ENCODE measurements around the gene GCNT2.

Gene GCNT2

GRCh38 chr6:10624836-10625235 is 103.7 kb downstream of the GCNT2 start:
- no peak overlapping the region for H3K4me3 ChIP-seq (ENCODE audit: control insufficient read depth, low read depth, low read length)
- DNase-seq (ENCODE audit: low read depth), result no peak
- TF ChIP-seq CTCF (IDR thresholded peaks at IDR 0.05; ENCODE audit: control insufficient read depth, insufficient read depth, low read depth, low read length, missing control alignments), result no peak

GRCh38 chr6:10626154-10626741 is 105.1 kb downstream of the GCNT2 start:
- H3K4me3 ChIP-seq (ENCODE audit: control insufficient read depth, low read depth, low read length), result no peak overlapping the region
- DNase-seq (ENCODE audit: low read depth), result no peak
- TF ChIP-seq CTCF (IDR thresholded peaks at IDR 0.05; ENCODE audit: control insufficient read depth, insufficient read depth, low read depth, low read length, missing control alignments), result no peak

DNA sequence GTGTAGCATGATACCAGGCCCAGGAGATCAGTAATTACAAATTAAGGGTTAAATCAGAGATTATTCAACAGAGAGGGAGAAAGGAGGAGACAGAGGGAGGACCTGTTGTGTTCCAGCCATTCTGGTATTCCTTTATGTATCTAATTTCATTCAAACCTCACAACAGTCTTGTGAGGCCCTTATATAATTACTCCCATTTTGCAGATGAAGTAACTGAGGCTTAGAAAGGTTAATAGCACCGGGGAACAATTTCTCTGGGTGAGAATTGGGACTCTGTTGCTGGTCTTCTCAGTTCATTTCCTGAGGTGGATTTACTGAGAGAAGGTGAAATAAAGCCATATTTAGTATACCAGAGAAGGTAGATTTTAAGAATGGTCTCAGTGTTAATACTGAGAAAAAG is 106.6 kb downstream of the GCNT2 start:
- no peak overlapping the region for H3K4me3 ChIP-seq (ENCODE audit: control insufficient read depth, low read depth, low read length)
- no peak for TF ChIP-seq CTCF (IDR thresholded peaks at IDR 0.05; ENCODE audit: control insufficient read depth, insufficient read depth, low read depth, low read length, missing control alignments)
- DNase-seq (ENCODE audit: low read depth), result no peak

GRCh38 chr6:10630178-10630577 is 109.0 kb downstream of the GCNT2 start:
- no peak overlapping the region for H3K4me3 ChIP-seq (ENCODE audit: control insufficient read depth, low read depth, low read length)
- DNase-seq (ENCODE audit: low read depth), result no peak
- no peak for TF ChIP-seq CTCF (IDR thresholded peaks at IDR 0.05; ENCODE audit: control insufficient read depth, insufficient read depth, low read depth, low read length, missing control alignments)

DNA sequence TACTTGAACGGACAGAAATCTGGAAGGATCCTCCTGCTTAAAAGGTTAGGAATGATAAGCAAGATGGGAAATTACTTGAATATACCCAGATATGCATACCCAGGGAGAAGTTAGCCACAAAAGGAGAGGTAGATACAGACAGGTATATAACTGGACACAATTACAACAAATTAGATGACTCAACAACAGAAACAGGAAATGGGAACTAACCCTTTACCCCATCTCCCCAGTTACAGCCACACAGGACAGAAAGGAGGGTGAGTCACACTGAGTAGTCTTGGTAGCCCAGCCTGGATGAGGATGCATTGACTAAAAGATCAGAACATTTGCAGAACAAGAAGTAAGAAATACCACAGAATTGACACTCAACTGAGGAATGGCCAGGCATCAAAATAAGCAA is 112.1 kb downstream of the GCNT2 start:
- peak; percentile 11 for DNase-seq (ENCODE audit: low read depth)
- no peak overlapping the region for H3K4me3 ChIP-seq (ENCODE audit: control insufficient read depth, low read depth, low read length)
- no peak for TF ChIP-seq CTCF (IDR thresholded peaks at IDR 0.05; ENCODE audit: control insufficient read depth, insufficient read depth, low read depth, low read length, missing control alignments)

DNA sequence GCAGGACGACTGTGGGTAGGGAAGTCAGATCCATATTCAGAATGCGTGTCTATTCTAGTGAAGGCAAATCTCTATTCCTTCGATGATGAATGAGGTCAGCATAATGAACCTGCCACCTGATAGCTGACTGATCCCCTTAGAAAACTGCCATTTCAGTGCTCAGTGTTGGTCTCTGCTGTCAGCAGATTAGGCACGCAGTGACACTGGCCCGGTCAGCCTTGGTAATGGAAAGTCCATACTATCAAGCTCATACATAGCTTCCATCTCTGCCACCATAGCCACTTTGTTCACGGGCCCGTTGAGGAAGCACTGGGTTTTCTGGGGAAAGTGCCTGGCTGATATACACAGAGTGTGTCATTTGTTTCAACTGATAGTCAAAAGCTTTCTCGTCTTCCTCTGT is 119.3 kb downstream of the GCNT2 start:
- no peak for TF ChIP-seq CTCF (IDR thresholded peaks at IDR 0.05; ENCODE audit: control insufficient read depth, insufficient read depth, low read depth, low read length, missing control alignments)
- DNase-seq (ENCODE audit: low read depth), result no peak
- H3K4me3 ChIP-seq (ENCODE audit: control insufficient read depth, low read depth, low read length), result no peak overlapping the region

DNA sequence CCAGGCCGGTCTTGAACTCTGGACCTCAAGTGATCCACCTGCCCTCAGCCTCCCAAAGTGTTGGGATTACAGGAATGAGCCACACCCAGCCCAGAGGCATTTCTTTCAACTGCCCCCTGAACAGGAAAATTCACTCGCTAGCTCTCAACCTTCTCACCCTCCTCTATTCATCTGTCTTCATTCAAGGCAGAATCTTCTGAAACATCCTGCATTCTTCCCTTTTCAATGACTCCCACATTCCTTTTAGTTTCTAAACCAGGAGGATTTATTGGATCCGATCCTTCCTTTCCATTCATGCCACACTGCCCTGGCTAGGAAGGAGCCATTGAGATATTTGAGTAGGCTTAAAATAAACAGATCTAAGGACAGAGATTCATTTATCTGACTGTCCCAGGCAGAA is 120.4 kb downstream of the GCNT2 start:
- no peak for TF ChIP-seq CTCF (IDR thresholded peaks at IDR 0.05; ENCODE audit: control insufficient read depth, insufficient read depth, low read depth, low read length, missing control alignments)
- no peak overlapping the region for H3K4me3 ChIP-seq (ENCODE audit: control insufficient read depth, low read depth, low read length)
- DNase-seq (ENCODE audit: low read depth), result no peak

Measured in AG09309 (cell line).